HL-60 (cell line): ENCODE measurements around the gene SRGAP2B.
"Not testable (repeated sequence)": the region's sequence is repeated elsewhere in the genome, so short reads cannot be mapped to it uniquely, and the experiment has no call there.

Source experiments
- DNase-seq, 2 experiments: peaks; one replicate each; pipeline ENCODE4 v3.0.0-alpha.2; 2010 to 2020; ENCODE audit warnings: low read depth in 1 of 2, low spot score in 1 of 2
- H3K27ac ChIP-seq: fragments of 250-450 bp; sonication (Bioruptor Pico); replicated peaks from 2 replicates; pipeline ENCODE4 v1.5.1; 2020; ENCODE audit warnings: mild to moderate bottlenecking, moderate library complexity
- H3K27me3 ChIP-seq: fragments of 250-450 bp; sonication (Bioruptor Pico); 2 replicates; pipeline ENCODE4 v1.5.1; 2021; ENCODE audit warnings: mild to moderate bottlenecking, moderate library complexity; ENCODE audit not compliant: insufficient read depth, poor library complexity, severe bottlenecking
- H3K4me3 ChIP-seq: replicated peaks from 2 replicates; pipeline ENCODE4 v1.5.1; 2011; ENCODE audit warnings: mild to moderate bottlenecking, control low read depth, low read length; ENCODE audit not compliant: insufficient read depth

Gene SRGAP2B

GRCh38 chr1:144977856-144978255, 117.3 kb downstream of the SRGAP2B start:
- H3K27ac ChIP-seq, H3K4me3 ChIP-seq, DNase-seq, H3K27me3 ChIP-seq: not testable (repeated sequence)

GRCh38 chr1:144971936-144972335, 123.2 kb downstream of the SRGAP2B start:
- not testable (repeated sequence) for DNase-seq, H3K27ac ChIP-seq, H3K27me3 ChIP-seq, H3K4me3 ChIP-seq

GRCh38 chr1:144966488-144966887, 128.6 kb downstream of the SRGAP2B start:
- not testable (repeated sequence) for H3K27me3 ChIP-seq, H3K27ac ChIP-seq, DNase-seq, H3K4me3 ChIP-seq

- not testable (repeated sequence) for DNase-seq, H3K4me3 ChIP-seq, H3K27me3 ChIP-seq, H3K27ac ChIP-seq
These were observed 130.4 kb downstream of the SRGAP2B start for GRCh38 chr1:144964765-144965164.

GRCh38 chr1:144964186-144964585, 130.9 kb downstream of the SRGAP2B start:
- H3K4me3 ChIP-seq, H3K27me3 ChIP-seq, H3K27ac ChIP-seq, DNase-seq: not testable (repeated sequence)

GRCh38 chr1:144963571-144963970, 131.6 kb downstream of the SRGAP2B start:
- DNase-seq, H3K4me3 ChIP-seq: not testable (repeated sequence)

GRCh38 chr1:144961604-144962583, 133.2 kb downstream of the SRGAP2B start:
- not testable (repeated sequence) for H3K4me3 ChIP-seq, H3K27ac ChIP-seq, DNase-seq, H3K27me3 ChIP-seq

More at GRCh38 chr1:144963571-144963970, 131.6 kb downstream of the SRGAP2B start:
- H3K27me3 ChIP-seq, H3K27ac ChIP-seq: not testable (repeated sequence)

- not testable (repeated sequence) for DNase-seq, H3K27me3 ChIP-seq, H3K4me3 ChIP-seq, H3K27ac ChIP-seq
These were observed 134.1 kb downstream of the SRGAP2B start for GRCh38 chr1:144960929-144961488.

- not testable (repeated sequence) for DNase-seq, H3K27me3 ChIP-seq, H3K27ac ChIP-seq, H3K4me3 ChIP-seq
These were observed 146.7 kb downstream of the SRGAP2B start for GRCh38 chr1:144948390-144948789.

- DNase-seq, H3K4me3 ChIP-seq, H3K27ac ChIP-seq, H3K27me3 ChIP-seq: not testable (repeated sequence)
These were observed 147.6 kb downstream of the SRGAP2B start for GRCh38 chr1:144947495-144947894.

- not testable (repeated sequence) for DNase-seq, H3K27ac ChIP-seq, H3K4me3 ChIP-seq, H3K27me3 ChIP-seq
These were observed 148.3 kb downstream of the SRGAP2B start for GRCh38 chr1:144946525-144947480.

- H3K4me3 ChIP-seq, DNase-seq, H3K27ac ChIP-seq, H3K27me3 ChIP-seq: not testable (repeated sequence)
These were observed 153.4 kb downstream of the SRGAP2B start for GRCh38 chr1:144941710-144942109.

GRCh38 chr1:144940054-144940453, 155.1 kb downstream of the SRGAP2B start:
- H3K27me3 ChIP-seq, DNase-seq, H3K4me3 ChIP-seq, H3K27ac ChIP-seq: not testable (repeated sequence)

GRCh38 chr1:144938627-144939026, 156.5 kb downstream of the SRGAP2B start:
- not testable (repeated sequence) for H3K4me3 ChIP-seq, H3K27ac ChIP-seq, H3K27me3 ChIP-seq, DNase-seq
